Stimulated activated CD4-positive, alpha-beta T cell treated with anti-CD3 and anti-CD28 coated beads, Interleukin-4, amount 100 ng/mL, for 48 hours (primary cell): ENCODE results near the gene IL16.
"Not testable (repeated sequence)": the region's sequence is repeated elsewhere in the genome, so short reads cannot be mapped to it uniquely, and the experiment has no call there.

Experiments
- DNase-seq, 2 donors: peaks; one replicate each; pipeline ENCODE4 v3.0.0-alpha.2; 2020; ENCODE audit warnings: low read depth in 2 of 2

The IL16 gene

DNA sequence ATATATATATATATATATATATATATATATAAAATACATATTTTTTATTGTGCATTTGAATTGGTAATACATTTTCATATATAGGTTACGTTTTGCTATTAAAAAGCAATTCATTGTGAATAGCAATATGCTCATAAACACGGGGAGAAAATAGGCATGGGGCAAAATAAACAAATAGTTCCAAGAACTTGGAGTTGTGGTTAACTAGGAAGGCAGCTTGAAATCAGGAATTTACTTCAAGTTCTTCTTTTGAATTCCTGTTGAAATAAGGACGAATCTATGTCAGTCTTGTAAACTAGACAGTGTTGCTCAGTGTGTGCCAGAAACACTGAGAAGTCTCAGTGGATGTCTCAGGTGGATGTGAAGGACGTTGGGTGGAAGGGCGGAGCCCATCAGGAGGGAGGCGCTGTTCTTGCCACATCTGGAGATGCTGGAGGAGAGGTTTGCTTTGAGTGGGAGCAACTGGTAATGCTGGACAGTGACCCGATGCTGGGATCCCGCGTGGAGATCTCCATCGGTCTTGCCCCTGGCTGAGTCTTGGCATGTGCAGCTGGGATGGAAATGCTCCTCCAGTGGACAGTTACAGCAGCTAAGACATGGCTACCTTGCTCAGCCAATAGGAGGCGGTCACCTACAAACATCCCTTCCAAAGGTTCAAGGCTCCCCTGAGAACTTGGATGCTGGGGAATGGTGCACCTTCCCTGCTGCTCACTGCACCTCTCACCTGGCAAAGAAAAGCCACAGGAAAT, 2.5 kb downstream of the IL16 start:
- DNase-seq: no peak

DNA sequence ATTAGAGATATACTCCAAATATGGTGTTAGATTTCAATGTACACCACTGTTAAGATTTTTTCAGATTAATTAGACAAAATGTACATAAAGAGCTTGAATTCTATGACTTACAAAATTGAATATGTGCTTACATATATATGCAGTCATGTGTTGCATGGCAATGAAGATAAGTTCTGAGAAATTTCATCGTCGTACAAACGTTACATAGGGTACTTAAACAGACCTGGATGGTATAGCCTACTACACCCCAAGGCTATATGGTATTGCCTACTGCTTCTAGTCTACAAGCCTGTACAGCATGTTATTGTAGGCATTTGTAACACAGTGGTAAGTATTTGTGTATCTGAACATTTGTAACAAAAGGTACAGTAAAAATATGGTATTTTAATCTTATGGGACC, 9.3 kb downstream of the IL16 start:
- DNase-seq: no peak

- not testable (repeated sequence) for DNase-seq
These were observed 11.3 kb downstream of the IL16 start for GRCh38 chr15:81207987-81208386.

DNA sequence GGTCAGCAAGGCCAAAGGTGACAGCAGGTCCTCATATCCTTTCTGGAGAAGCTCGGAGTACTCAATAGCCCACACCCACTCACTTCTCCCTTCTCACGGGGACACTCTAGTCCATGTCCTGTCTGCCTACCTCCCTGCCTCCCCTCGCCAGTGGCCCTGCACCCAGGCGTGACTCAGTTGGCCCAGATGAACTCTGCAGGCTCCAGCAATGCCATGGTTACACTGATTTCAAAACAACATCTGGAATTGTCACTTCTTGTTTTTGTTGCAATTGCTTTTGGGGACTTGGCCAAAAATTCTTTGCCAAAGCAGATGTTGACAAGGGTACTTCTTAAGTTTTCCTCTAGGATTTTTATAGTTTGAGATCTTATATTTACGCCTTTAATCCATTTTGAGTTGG, 13.0 kb downstream of the IL16 start:
- DNase-seq: no peak

DNA sequence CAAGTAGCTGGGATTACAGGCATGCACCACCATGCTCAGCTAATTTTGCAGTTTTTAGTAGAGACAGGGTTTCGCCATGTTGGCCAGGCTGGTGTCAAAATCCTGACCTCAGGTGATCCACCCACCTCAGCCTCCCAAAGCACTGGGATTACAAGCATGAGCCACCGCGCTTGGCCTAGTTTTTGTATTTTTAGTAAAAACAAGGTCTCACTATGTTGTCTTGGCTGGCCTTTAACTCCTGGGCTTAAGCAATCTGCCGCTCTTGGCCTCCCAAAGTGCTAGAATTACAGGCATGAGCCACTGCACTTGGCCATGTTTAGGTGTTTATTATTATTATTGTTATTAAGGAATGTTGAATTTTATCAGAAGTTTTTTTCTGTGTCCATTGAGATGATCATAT, 14.7 kb downstream of the IL16 start:
- DNase-seq: no peak

- no peak for DNase-seq
These were observed 17.3 kb downstream of the IL16 start for GRCh38 chr15:81213982-81214381.

- no peak for DNase-seq
These were observed 18.9 kb downstream of the IL16 start for GRCh38 chr15:81215531-81215930.

GRCh38 chr15:81215983-81216382, 19.3 kb downstream of the IL16 start:
- no peak for DNase-seq

GRCh38 chr15:81216422-81216821, 19.7 kb downstream of the IL16 start:
- no peak for DNase-seq

GRCh38 chr15:81221449-81221848, 24.8 kb downstream of the IL16 start:
- no peak for DNase-seq

GRCh38 chr15:81222007-81222406, 25.3 kb downstream of the IL16 start:
- no peak for DNase-seq

- no peak for DNase-seq
These were observed 26.8 kb downstream of the IL16 start for GRCh38 chr15:81223346-81223971.

GRCh38 chr15:81224232-81224631, 27.6 kb downstream of the IL16 start:
- no peak for DNase-seq

DNA sequence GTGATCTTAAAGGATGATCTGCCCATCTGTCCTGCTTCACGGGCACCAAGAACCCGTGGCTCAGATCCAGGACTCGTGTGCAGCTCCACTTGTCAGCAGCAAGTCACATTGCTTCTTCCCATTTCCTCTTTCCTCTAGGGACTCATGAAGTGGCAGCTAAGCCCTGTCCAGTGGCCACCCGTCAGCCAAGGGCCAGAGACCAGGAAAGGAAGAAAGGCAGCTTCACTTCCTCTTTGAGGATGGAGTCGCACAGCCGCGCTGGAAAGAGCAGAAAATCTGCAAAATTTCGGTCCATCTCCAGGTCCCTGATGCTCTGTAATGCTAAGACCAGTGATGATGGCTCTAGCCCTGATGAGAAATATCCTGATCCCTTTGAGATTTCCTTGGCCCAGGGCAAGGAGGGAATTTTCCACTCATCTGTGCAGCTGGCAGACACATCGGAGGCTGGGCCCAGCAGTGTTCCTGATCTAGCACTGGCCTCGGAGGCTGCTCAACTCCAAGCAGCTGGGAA, 28.5 kb downstream of the IL16 start:
- DNase-seq: no peak

- DNase-seq: no peak
These were observed 31.0 kb downstream of the IL16 start for GRCh38 chr15:81227716-81228115.

DNA sequence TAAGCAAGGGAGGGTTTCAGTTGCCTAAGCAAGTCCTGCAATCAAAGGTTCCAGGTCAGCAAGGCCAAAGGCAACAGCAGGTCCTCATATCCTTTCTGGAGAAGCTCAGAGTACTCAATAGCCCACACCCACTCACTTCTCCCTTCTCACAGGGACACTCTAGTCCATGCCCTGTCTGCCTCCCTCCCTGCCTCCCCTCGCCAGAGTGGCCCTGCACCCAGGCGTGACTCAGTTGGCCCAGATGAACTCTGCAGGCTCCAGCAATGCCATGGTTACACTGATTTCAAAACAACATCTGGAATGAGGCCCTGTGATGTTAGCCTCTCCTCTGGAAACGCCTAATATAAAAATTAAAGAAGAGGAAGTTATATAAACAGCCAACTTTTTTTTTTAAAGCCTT, 32.9 kb downstream of the IL16 start:
- DNase-seq: no peak

- DNase-seq: no peak
These were observed 38.8 kb downstream of the IL16 start for GRCh38 chr15:81235276-81236123.

DNA sequence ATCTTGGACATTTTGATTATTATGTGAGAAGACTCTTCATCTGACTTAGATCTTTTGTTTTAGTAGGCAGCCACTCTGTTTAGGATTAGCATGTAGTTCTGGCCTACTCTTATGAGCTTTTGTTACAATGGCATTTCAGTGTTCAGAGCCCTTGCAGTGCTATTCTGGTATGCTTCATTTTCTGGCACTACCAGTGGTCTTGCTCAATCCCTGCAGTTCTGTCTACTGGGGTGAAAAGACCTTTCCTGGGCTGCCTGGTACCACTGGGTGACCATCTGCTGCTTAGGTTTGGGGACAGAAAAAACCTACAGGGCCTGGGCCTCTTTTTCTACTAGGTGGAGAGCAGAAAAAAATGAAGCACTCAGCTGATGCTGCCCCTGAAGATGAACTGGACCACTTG, 42.5 kb downstream of the IL16 start:
- no peak for DNase-seq

- no peak for DNase-seq
These were observed 46.1 kb downstream of the IL16 start for GRCh38 chr15:81242778-81243177.

DNA sequence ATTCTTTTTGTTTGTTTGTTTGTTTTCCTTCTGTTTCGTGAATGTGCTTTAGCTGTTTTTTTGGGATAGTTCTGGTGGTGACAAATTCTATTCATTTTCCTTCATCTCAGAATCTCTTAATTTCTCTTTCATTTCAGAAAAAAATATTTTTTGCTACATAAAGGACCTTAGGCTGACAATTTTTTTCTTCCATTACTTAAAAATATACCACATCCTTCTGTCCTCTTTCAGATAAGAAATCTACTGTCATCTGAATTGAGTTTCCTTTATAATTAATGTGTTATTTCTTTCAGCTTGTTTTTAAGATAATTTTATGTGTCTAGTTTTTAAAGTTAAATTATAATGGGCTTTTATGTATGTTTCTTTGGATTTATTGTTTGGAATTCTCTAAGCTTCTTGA, 47.6 kb downstream of the IL16 start:
- DNase-seq: no peak

- DNase-seq: no peak
These were observed 57.2 kb downstream of the IL16 start for GRCh38 chr15:81253846-81254245.

- DNase-seq: no peak
These were observed 57.7 kb downstream of the IL16 start for GRCh38 chr15:81254277-81254915.
